Caco-2 (cell line): ENCODE results near the gene SRGAP1. TPM values are rescaled to one million over a fixed set of nuclear protein-coding genes. Genes with fewer than 3 reads are reported as not detected.

ENCODE experiments used
- BruUV-seq: library from RNA; stranded (reverse); fragments of 400-500 nt; replicated peaks from 2 replicates; lab custom pipeline; 2021; lab: Mats Ljungman, UMichigan
- CTCF ChIA-PET: fragments of 300-600 bp; sonication (Branson Sonifier 250); formaldehyde crosslinking; loops from one replicate; lab custom pipeline; 2022; ENCODE audit warnings: antibody characterized with exemption; lab: Charles Lee
- POLR2A ChIA-PET: fragments of 300-600 bp; sonication (Branson Sonifier 250); formaldehyde crosslinking; loops from one replicate; lab custom pipeline; 2022; ENCODE audit warnings: antibody characterized with exemption; lab: Charles Lee
- DNase-seq, 2 experiments: peaks; one replicate each; pipeline versions ENCODE4 v3.0.0 to v3.0.0-alpha.2; 2020 to 2022
- H3K27me3 ChIP-seq: replicated peaks from 2 replicates; pipeline ENCODE4 v1.6.0; 2011; ENCODE audit warnings: low read length; ENCODE audit not compliant: control insufficient read depth, insufficient read depth
- H3K36me3 ChIP-seq: 2 replicates; pipeline ENCODE4 v1.5.1; 2011; ENCODE audit warnings: low read length; ENCODE audit not compliant: control insufficient read depth, insufficient read depth
- H3K4me1 ChIP-seq: fragments of 250-450 bp; sonication (Bioruptor Pico); 2 replicates; pipeline ENCODE4 v1.5.1; 2020; ENCODE audit warnings: mild to moderate bottlenecking
- H3K4me3 ChIP-seq: 2 replicates; pipeline ENCODE4 v1.5.1; 2011; ENCODE audit warnings: low read depth, mild to moderate bottlenecking, control low read depth, low read length
- H3K9me3 ChIP-seq: fragments of 250-450 bp; sonication (Bioruptor Pico); 2 replicates; pipeline ENCODE4 v1.5.1; 2020; ENCODE audit warnings: mild to moderate bottlenecking, moderate library complexity
- H3K27ac Mint-ChIP-seq: one replicate; pipeline ENCODE4 v1.8.0; 2022; ENCODE audit warnings: mixed read lengths; ENCODE audit not compliant: unreplicated experiment
- H3K27me3 Mint-ChIP-seq: one replicate; pipeline ENCODE4 v1.8.0; 2022; ENCODE audit warnings: mixed read lengths; ENCODE audit not compliant: insufficient read depth, unreplicated experiment
- H3K36me3 Mint-ChIP-seq: one replicate; pipeline ENCODE4 v1.8.0; 2022; ENCODE audit warnings: mild to moderate bottlenecking, mixed read lengths; ENCODE audit not compliant: insufficient read depth, unreplicated experiment
- H3K4me1 Mint-ChIP-seq: one replicate; pipeline ENCODE4 v1.8.0; 2022; ENCODE audit warnings: low read depth, mixed read lengths; ENCODE audit not compliant: unreplicated experiment
- H3K4me3 Mint-ChIP-seq: one replicate; pipeline ENCODE4 v1.8.0; 2022; ENCODE audit warnings: mild to moderate bottlenecking, moderate library complexity, mixed read lengths; ENCODE audit not compliant: unreplicated experiment
- H3K9me3 Mint-ChIP-seq: one replicate; pipeline ENCODE4 v1.8.0; 2022; ENCODE audit warnings: mixed read lengths; ENCODE audit not compliant: unreplicated experiment
- CTCF ChIP-seq, 2 experiments: fragments of 200-600 bp in 1 of 2; IDR thresholded peaks; 1 replicate in 1 of 2; 2 replicates in 1 of 2; pipeline versions ENCODE4 v1.5.1 to v1.8.0; 2011 to 2022; ENCODE audit warnings: antibody characterized with exemption in 1 of 2, control low read depth in 1 of 2, inconsistent platforms in 1 of 2, low read depth in 1 of 2, low read length in 1 of 2, mild to moderate bottlenecking in 1 of 2, moderate library complexity in 1 of 2; ENCODE audit not compliant: insufficient read depth in 1 of 2, severe bottlenecking in 1 of 2, unreplicated experiment in 1 of 2
- intact Hi-C: fragments of 100-400 bp; cut with micrococcal nuclease; formaldehyde crosslinking; loops from one replicate; pipeline ENCODE4 v1.10.0; 2022; ENCODE audit not compliant: unreplicated experiment
- total RNA-seq: library from RNA; stranded (reverse); gene quantifications from 2 replicates; pipeline ENCODE4 v1.2.3, GENCODE V29; 2022

Gene SRGAP1
- total RNA-seq, 1 experiment from 2014 or later, result 22.1 TPM

GRCh38 chr12:64064706-64065105 is 220.2 kb downstream of the SRGAP1 start:
- Mint-ChIP-seq H3K36me3 (peaks cover 6% of the 10 kb centered on the region), H3K4me1 (no peaks in the 10 kb centered on the region), H3K9me3 (no peaks in the 10 kb centered on the region), H3K4me3 (no peak overlapping the region), H3K27ac (no peak overlapping the region), H3K27me3 (no peaks in the 10 kb centered on the region)
- DNase-seq, result no peak
- TF ChIP-seq CTCF (IDR thresholded peaks at IDR 0.05; ENCODE audit: insufficient read depth in 1 of 2, low read depth in 1 of 2, low read length in 1 of 2, severe bottlenecking in 1 of 2, unreplicated experiment in 1 of 2), result no peak
- ChIA-PET CTCF (no interaction called here), POLR2A (no interaction called here)
- no peaks in the 10 kb centered on the region for H3K36me3 ChIP-seq
- H3K4me3 ChIP-seq, result no peak overlapping the region
- H3K9me3 ChIP-seq, result no peaks in the 10 kb centered on the region
- intact Hi-C loops, result no loop called here
- BruUV-seq, result no TSS peak
- no peaks in the 10 kb centered on the region for H3K27me3 ChIP-seq
- no peaks in the 10 kb centered on the region for H3K4me1 ChIP-seq

GRCh38 chr12:64065881-64066451 is 221.5 kb downstream of the SRGAP1 start:
- H3K4me3 ChIP-seq, result no peak overlapping the region
- Mint-ChIP-seq H3K36me3 (peaks cover 13% of the 10 kb centered on the region), H3K9me3 (no peaks in the 10 kb centered on the region), H3K27me3 (no peaks in the 10 kb centered on the region), H3K4me3 (no peak overlapping the region), H3K4me1 (no peaks in the 10 kb centered on the region), H3K27ac (no peak overlapping the region)
- no peak for DNase-seq
- H3K9me3 ChIP-seq, result no peaks in the 10 kb centered on the region
- intact Hi-C loops, result no loop called here
- POLR2A ChIA-PET, result no interaction called here
- TF ChIP-seq CTCF (IDR thresholded peaks at IDR 0.05; ENCODE audit: insufficient read depth in 1 of 2, low read depth in 1 of 2, low read length in 1 of 2, severe bottlenecking in 1 of 2, unreplicated experiment in 1 of 2), result no peak
- H3K36me3 ChIP-seq, result no peaks in the 10 kb centered on the region
- no peaks in the 10 kb centered on the region for H3K27me3 ChIP-seq
- H3K4me1 ChIP-seq, result no peaks in the 10 kb centered on the region
- no TSS peak for BruUV-seq
- CTCF ChIA-PET, result no interaction called here

- Mint-ChIP-seq H3K27ac (no peak overlapping the region), H3K27me3 (no peaks in the 10 kb centered on the region), H3K36me3 (peaks cover 14% of the 10 kb centered on the region), H3K4me3 (no peak overlapping the region), H3K4me1 (no peaks in the 10 kb centered on the region), H3K9me3 (no peaks in the 10 kb centered on the region)
- Histone ChIP-seq H3K9me3 (no peaks in the 10 kb centered on the region), H3K27me3 (no peaks in the 10 kb centered on the region), H3K36me3 (no peaks in the 10 kb centered on the region; the same call in 1 of the 2 replicates), H3K4me3 (no peak overlapping the region), H3K4me1 (no peaks in the 10 kb centered on the region)
- no peak for DNase-seq
- intact Hi-C loops, result no loop called here
- TF ChIP-seq CTCF (IDR thresholded peaks at IDR 0.05; ENCODE audit: insufficient read depth in 1 of 2, low read depth in 1 of 2, low read length in 1 of 2, severe bottlenecking in 1 of 2, unreplicated experiment in 1 of 2), result no peak
- ChIA-PET POLR2A (interaction anchor here (0.6 kb wide), 2 partner anchors 115 to 971 kb away, joined by 3 to 4 read pairs; no protein-coding TSS in a partner anchor), CTCF (no interaction called here)
- BruUV-seq, result no TSS peak
Measured at GRCh38 chr12:64066776-64067175, 222.3 kb downstream of the SRGAP1 start.
